Esophagus mucosa (tissue), 1 donor: ENCODE results near the gene PRXL2A. TPM values are rescaled to one million over a fixed set of nuclear protein-coding genes. Genes with fewer than 3 reads are reported as not detected.
"Not testable (repeated sequence)": the region's sequence is repeated elsewhere in the genome, so short reads cannot be mapped to it uniquely, and the experiment has no call there.

Experiments used
- ATAC-seq: fragments of 200-7000 bp; cut with Tn5 transposase; one replicate; pipeline ENCODE4 v1.9.1; 2020
- total RNA-seq: library from RNA; stranded (reverse); gene quantifications from one replicate; pipeline ENCODE4 v1.2.4, GENCODE V29; 2023
- donor health status: DM: yes; HTN: yes; CAD: no.

The PRXL2A gene
- 209 TPM for total RNA-seq

- ATAC-seq = peak; percentile 83
Measured at GRCh38 chr10:80408242-80409101, at the start of gene PRXL2A. Gene PRXL2A, plus strand, starts transcription at chr10:80408551. Its CDS starts 11,917 bp downstream, at chr10:80420468.

GRCh38 chr10:80358925-80359324, 49.4 kb upstream of the PRXL2A start:
- ATAC-seq = not testable (repeated sequence)

- ATAC-seq = no peak
Measured at GRCh38 chr10:80359644-80360043, 48.7 kb upstream of the PRXL2A start.

- ATAC-seq = no peak
Measured at GRCh38 chr10:80365510-80365909, 42.8 kb upstream of the PRXL2A start.

- ATAC-seq = no peak
Measured at GRCh38 chr10:80371467-80371866, 36.9 kb upstream of the PRXL2A start.

GRCh38 chr10:80372675-80373074, 35.7 kb upstream of the PRXL2A start:
- ATAC-seq = no peak

GRCh38 chr10:80373502-80373901, 34.8 kb upstream of the PRXL2A start:
- ATAC-seq = no peak

- ATAC-seq = no peak
Measured at GRCh38 chr10:80379701-80380100, 28.6 kb upstream of the PRXL2A start.

GRCh38 chr10:80380185-80380584, 28.2 kb upstream of the PRXL2A start:
- no peak for ATAC-seq

GRCh38 chr10:80382989-80383388, 25.4 kb upstream of the PRXL2A start:
- ATAC-seq = no peak

GRCh38 chr10:80390740-80391139, 17.6 kb upstream of the PRXL2A start:
- ATAC-seq = no peak

- no peak for ATAC-seq
Measured at GRCh38 chr10:80392250-80392649, 16.1 kb upstream of the PRXL2A start.

GRCh38 chr10:80394358-80394916, 13.9 kb upstream of the PRXL2A start:
- ATAC-seq = peak; percentile 82

GRCh38 chr10:80397014-80397413, 11.3 kb upstream of the PRXL2A start:
- ATAC-seq = no peak

GRCh38 chr10:80400136-80400804, 8.1 kb upstream of the PRXL2A start:
- no peak for ATAC-seq

GRCh38 chr10:80405035-80405434, 3.3 kb upstream of the PRXL2A start:
- ATAC-seq = no peak

- no peak for ATAC-seq
Measured at GRCh38 chr10:80405626-80406025, 2.7 kb upstream of the PRXL2A start.

GRCh38 chr10:80406204-80406603, 2.1 kb upstream of the PRXL2A start:
- ATAC-seq = no peak

GRCh38 chr10:80407812-80408241, 524 bp upstream of the PRXL2A start:
- peak; percentile 56 for ATAC-seq

- ATAC-seq = no peak
Measured at GRCh38 chr10:80409121-80409520, 770 bp downstream of the PRXL2A start.

- no peak for ATAC-seq
Measured at GRCh38 chr10:80410122-80410521, 1.8 kb downstream of the PRXL2A start.

GRCh38 chr10:80410578-80411145, 2.3 kb downstream of the PRXL2A start:
- ATAC-seq = no peak

GRCh38 chr10:80411267-80411668, 2.9 kb downstream of the PRXL2A start:
- no peak for ATAC-seq
